GM12878 (cell line): ENCODE data around the gene SLC7A10. TPM values are rescaled to one million over a fixed set of nuclear protein-coding genes. Genes with fewer than 3 reads are reported as not detected.

Experiments
- ATAC-seq: fragments of 200-7000 bp; cut with Tn5 transposase; 3 replicates; pipeline ENCODE4 v1.9.1; 2020; ENCODE audit warnings: mild to moderate bottlenecking, moderate library complexity
- BruUV-seq: library from RNA; stranded (reverse); fragments of 400-500 nt; replicated peaks from 2 replicates; lab custom pipeline; 2021; lab: Mats Ljungman, UMichigan
- CTCF ChIA-PET: fragments of 300-600 bp; sonication (Branson Sonifier 250); formaldehyde crosslinking; extraction: SDS; loops from one replicate; lab custom pipeline; 2021; ENCODE audit warnings: inconsistent platforms; lab: Yijun Ruan, JAX
- POLR2A ChIA-PET: fragments of 350-600 bp; formaldehyde crosslinking; extraction: SDS; loops from one replicate; lab custom pipeline; 2021; ENCODE audit warnings: inconsistent platforms; lab: Charles Lee
- RAD21 ChIA-PET: fragments of 300-600 bp; sonication (Branson Sonifier 250); formaldehyde crosslinking; loops from one replicate; lab custom pipeline; 2023; ENCODE audit warnings: antibody characterized with exemption; ENCODE audit not compliant: unreplicated experiment; lab: Charles Lee
- SMC1A ChIA-PET: fragments of 300-600 bp; sonication (Branson Sonifier 250); formaldehyde crosslinking; loops from one replicate; lab custom pipeline; 2023; ENCODE audit not compliant: unreplicated experiment, uncharacterized antibody; lab: Charles Lee
- DNase-seq: peaks from one replicate; pipeline ENCODE4 v3.0.0-alpha.2; 2011; ENCODE audit warnings: low read depth, low spot score
- FAIRE-seq: peaks from 3 replicates; lab custom pipeline; 2011; peaks lifted over from hg19 to GRCh38; lab: Jason Lieb, UNC
- H2AFZ ChIP-seq: 2 replicates; pipeline ENCODE4 v1.6.0; 2011; ENCODE audit warnings: low read depth, low read length, control low read depth; ENCODE audit not compliant: control insufficient read depth
- H3K27ac ChIP-seq: 2 replicates; pipeline ENCODE4 v1.5.1; 2011; ENCODE audit warnings: control low read depth; ENCODE audit not compliant: control insufficient read depth, insufficient read depth
- H3K27me3 ChIP-seq, 2 experiments: replicated peaks in 1 of 2; 2 replicates each; pipeline versions ENCODE4 v1.6.0 to v1.6.1; 2011; ENCODE audit warnings: low read length in 1 of 2; ENCODE audit not compliant: control insufficient read depth in 2 of 2, insufficient read depth in 2 of 2
- H3K36me3 ChIP-seq, 2 experiments: 2 replicates each; pipeline ENCODE4 v1.5.1; 2011; ENCODE audit warnings: low read length in 1 of 2; ENCODE audit not compliant: control insufficient read depth in 2 of 2, insufficient read depth in 2 of 2
- H3K4me1 ChIP-seq: 2 replicates; pipeline ENCODE4 v1.6.1; 2011; ENCODE audit warnings: mild to moderate bottlenecking, low read length, moderate library complexity, mixed read lengths; ENCODE audit not compliant: control insufficient read depth, insufficient read depth
- H3K4me2 ChIP-seq: 2 replicates; pipeline ENCODE4 v1.6.0; 2011; ENCODE audit warnings: control low read depth; ENCODE audit not compliant: control insufficient read depth, insufficient read depth
- H3K4me3 ChIP-seq: fragments of 200-600 bp; sonication (generic); 2 replicates; pipeline ENCODE4 v1.5.1; 2016
- H3K79me2 ChIP-seq: 2 replicates; pipeline ENCODE4 v1.6.0; 2011; ENCODE audit warnings: low read length; ENCODE audit not compliant: control insufficient read depth, insufficient read depth
- H3K9ac ChIP-seq: 2 replicates; pipeline ENCODE4 v1.8.0; 2011; ENCODE audit warnings: low read length, control low read depth, mixed read lengths; ENCODE audit not compliant: control insufficient read depth, insufficient read depth
- H3K9me3 ChIP-seq: replicated peaks from 3 replicates; pipeline ENCODE4 v1.5.1; 2011; ENCODE audit warnings: mild to moderate bottlenecking, low read length; ENCODE audit not compliant: control insufficient read depth, insufficient read depth
- H4K20me1 ChIP-seq: 2 replicates; pipeline ENCODE4 v1.6.0; 2011; ENCODE audit not compliant: control insufficient read depth, insufficient read depth
- ASH2L ChIP-seq: fragments of 300-600, 200-600 bp; sonication (generic); IDR thresholded peaks from 2 replicates; pipeline ENCODE4 v1.6.1; 2017; ENCODE audit warnings: low read depth, mild to moderate bottlenecking, borderline replicate concordance
- BHLHE40 ChIP-seq, 2 experiments: fragments of 450-650 bp in 1 of 2; IDR thresholded peaks; 2 replicates each; pipeline ENCODE4 v1.6.1; 2011 to 2017; ENCODE audit warnings: low read depth in 2 of 2, borderline replicate concordance in 1 of 2, improper control_type of control experiment in 1 of 2, low read length in 1 of 2, mild to moderate bottlenecking in 1 of 2
- CBX3 ChIP-seq: fragments of 200-600 bp; sonication (generic); IDR thresholded peaks from 2 replicates; pipeline ENCODE4 v1.6.1; 2016; ENCODE audit warnings: low read depth, borderline replicate concordance
- CHD2 ChIP-seq: IDR thresholded peaks from 2 replicates; pipeline ENCODE4 v1.6.1; 2011; ENCODE audit warnings: low read depth, low read length, improper control_type of control experiment, borderline replicate concordance
- HDGF ChIP-seq: fragments of 450-650 bp; IDR thresholded peaks from 2 replicates; pipeline ENCODE4 v1.6.1; 2016; ENCODE audit warnings: antibody characterized with exemption
- MYB ChIP-seq: fragments of 150-350 bp; IDR thresholded peaks from 2 replicates; pipeline ENCODE4 v1.6.1; 2014; ENCODE audit warnings: mild to moderate bottlenecking, low read depth, low read length, borderline replicate concordance
- NBN ChIP-seq: fragments of 450-650 bp; IDR thresholded peaks from 2 replicates; pipeline ENCODE4 v1.6.1; 2016
- NFIC ChIP-seq: IDR thresholded peaks from 2 replicates; pipeline ENCODE4 v1.6.1; 2012; ENCODE audit warnings: low read depth, mild to moderate bottlenecking, inconsistent platforms, low read length, moderate library complexity
- NFYA ChIP-seq: IDR thresholded peaks from 2 replicates; pipeline ENCODE4 v1.6.1; 2011; ENCODE audit warnings: low read depth, mild to moderate bottlenecking, low read length, improper control_type of control experiment, borderline replicate concordance
- NR2C1 ChIP-seq: fragments of 450-650 bp; IDR thresholded peaks from 2 replicates; pipeline ENCODE4 v1.6.1; 2017; ENCODE audit warnings: antibody characterized with exemption, mild to moderate bottlenecking, moderate library complexity
- NR2C2 ChIP-seq: IDR thresholded peaks from 2 replicates; pipeline ENCODE4 v1.6.1; 2011; ENCODE audit warnings: borderline replicate concordance, low read depth; ENCODE audit not compliant: control insufficient read depth, insufficient read length
- PAX8 ChIP-seq: fragments of 450-650 bp; IDR thresholded peaks from 2 replicates; pipeline ENCODE4 v1.6.1; 2017; ENCODE audit warnings: mild to moderate bottlenecking, moderate library complexity
- YY1 ChIP-seq: IDR thresholded peaks from 2 replicates; pipeline ENCODE4 v1.6.1; 2011; ENCODE audit warnings: low read depth, mild to moderate bottlenecking, low read length
- ZNF274 ChIP-seq: IDR thresholded peaks from one replicate; pipeline ENCODE4 v1.8.0; 2011; ENCODE audit not compliant: insufficient read length, insufficient read depth
- WGBS: methylation state at CpG from one replicate; pipeline ENCODE4 v1.1.6; 2016; ENCODE audit warnings: low lambda C conversion rate; ENCODE audit not compliant: insufficient replicate concordance, insufficient coverage; ENCODE audit errors: missing lambda C conversion rate; 5-methylcytosine and 5-hydroxymethylcytosine counted together
- in situ Hi-C: fragments of 300-500 bp; cut with MboI; formaldehyde crosslinking; loops from 9 replicates; pipeline ENCODE4 v1.14.3; 2018; ENCODE audit warnings: mixed read lengths
- intact Hi-C: fragments of 100-400 bp; cut with micrococcal nuclease; formaldehyde crosslinking; loops from one replicate; pipeline ENCODE4 v1.14.2; 2022; ENCODE audit not compliant: unreplicated experiment
- polyA plus RNA-seq, 11 experiments: library from polyadenylated mRNA; depleted of rRNA in 4 of 11; unstranded in 6 of 11; stranded (reverse) in 5 of 11; fragments of >200 nt; fragmentation: Nextera tagmentation in 4 of 11; fragmentation: Illumina TruSeq in 1 of 11; extraction: Ambion mirVana in 4 of 11; extraction: Trizol in 1 of 11; gene quantifications; 1 replicate in 1 of 11; 2 replicates in 10 of 11; pipeline versions ENCODE4 v1.2.1 to v1.2.3, GENCODE V29; 2011 to 2016; ENCODE audit warnings: inconsistent platforms in 2 of 11, missing spikeins in 2 of 11, low read depth in 1 of 11
- total RNA-seq, 4 experiments: library from RNA; depleted of rRNA in 3 of 4; stranded (reverse); fragments of >200 nt in 3 of 4; fragmentation: Illumina TruSeq in 1 of 4; extraction: Trizol in 1 of 4; gene quantifications; 2 replicates each; pipeline versions ENCODE4 v1.2.1 to v1.2.3, GENCODE V29; 2013 to 2021
- TF ChIP-seq, protein P1 (sequence below): fragments of 450-650 bp; IDR thresholded peaks from 2 replicates; pipeline ENCODE4 v1.6.1; 2017; ENCODE audit warnings: mild to moderate bottlenecking, moderate library complexity
- TF ChIP-seq, protein P2 (sequence below): fragments of 450-650 bp; formaldehyde crosslinking; IDR thresholded peaks from 2 replicates; pipeline ENCODE4 v1.4.0; 2020; ENCODE audit warnings: mild to moderate bottlenecking, moderate library complexity

The SLC7A10 gene
- total and polyA plus RNA-seq, 10 of the 15 experiments (the other 5 are each of a cell fraction or from before 2014, with no cell fraction given): not detected

DNA sequence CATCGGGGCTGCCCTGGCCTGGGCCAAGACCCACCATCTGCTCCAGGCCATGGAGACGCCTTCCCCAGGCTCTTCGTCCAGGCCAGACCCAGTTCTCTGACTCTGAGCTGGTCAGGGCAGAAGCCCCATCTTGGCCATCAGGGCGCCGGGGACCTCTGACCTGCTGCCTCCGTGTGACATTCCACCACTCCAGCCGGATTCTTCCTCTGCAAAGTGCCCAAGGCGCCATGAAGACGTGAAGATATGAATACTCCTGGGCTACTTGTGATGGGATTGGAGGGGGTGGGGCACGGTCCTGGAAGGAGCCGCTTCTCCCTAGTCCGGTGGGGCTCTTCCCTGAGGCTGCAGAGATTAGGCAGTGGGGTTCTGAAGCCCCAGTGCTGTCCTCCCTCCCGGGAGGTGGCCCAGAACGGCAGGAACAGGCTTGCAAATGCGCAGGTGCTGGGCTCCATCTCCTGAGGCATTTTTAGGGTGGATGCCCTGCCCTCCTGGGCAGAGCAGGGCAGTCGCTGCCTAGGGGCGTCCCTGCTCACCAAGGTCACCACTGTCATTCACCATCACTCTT, 26.0 kb upstream of the SLC7A10 start (continued):
- TF ChIP-seq, protein P1, sequence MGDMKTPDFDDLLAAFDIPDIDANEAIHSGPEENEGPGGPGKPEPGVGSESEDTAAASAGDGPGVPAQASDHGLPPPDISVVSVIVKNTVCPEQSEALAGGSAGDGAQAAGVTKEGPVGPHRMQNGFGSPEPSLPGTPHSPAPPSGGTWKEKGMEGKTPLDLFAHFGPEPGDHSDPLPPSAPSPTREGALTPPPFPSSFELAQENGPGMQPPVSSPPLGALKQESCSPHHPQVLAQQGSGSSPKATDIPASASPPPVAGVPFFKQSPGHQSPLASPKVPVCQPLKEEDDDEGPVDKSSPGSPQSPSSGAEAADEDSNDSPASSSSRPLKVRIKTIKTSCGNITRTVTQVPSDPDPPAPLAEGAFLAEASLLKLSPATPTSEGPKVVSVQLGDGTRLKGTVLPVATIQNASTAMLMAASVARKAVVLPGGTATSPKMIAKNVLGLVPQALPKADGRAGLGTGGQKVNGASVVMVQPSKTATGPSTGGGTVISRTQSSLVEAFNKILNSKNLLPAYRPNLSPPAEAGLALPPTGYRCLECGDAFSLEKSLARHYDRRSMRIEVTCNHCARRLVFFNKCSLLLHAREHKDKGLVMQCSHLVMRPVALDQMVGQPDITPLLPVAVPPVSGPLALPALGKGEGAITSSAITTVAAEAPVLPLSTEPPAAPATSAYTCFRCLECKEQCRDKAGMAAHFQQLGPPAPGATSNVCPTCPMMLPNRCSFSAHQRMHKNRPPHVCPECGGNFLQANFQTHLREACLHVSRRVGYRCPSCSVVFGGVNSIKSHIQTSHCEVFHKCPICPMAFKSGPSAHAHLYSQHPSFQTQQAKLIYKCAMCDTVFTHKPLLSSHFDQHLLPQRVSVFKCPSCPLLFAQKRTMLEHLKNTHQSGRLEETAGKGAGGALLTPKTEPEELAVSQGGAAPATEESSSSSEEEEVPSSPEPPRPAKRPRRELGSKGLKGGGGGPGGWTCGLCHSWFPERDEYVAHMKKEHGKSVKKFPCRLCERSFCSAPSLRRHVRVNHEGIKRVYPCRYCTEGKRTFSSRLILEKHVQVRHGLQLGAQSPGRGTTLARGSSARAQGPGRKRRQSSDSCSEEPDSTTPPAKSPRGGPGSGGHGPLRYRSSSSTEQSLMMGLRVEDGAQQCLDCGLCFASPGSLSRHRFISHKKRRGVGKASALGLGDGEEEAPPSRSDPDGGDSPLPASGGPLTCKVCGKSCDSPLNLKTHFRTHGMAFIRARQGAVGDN: no peak
- TF ChIP-seq, protein P2, sequence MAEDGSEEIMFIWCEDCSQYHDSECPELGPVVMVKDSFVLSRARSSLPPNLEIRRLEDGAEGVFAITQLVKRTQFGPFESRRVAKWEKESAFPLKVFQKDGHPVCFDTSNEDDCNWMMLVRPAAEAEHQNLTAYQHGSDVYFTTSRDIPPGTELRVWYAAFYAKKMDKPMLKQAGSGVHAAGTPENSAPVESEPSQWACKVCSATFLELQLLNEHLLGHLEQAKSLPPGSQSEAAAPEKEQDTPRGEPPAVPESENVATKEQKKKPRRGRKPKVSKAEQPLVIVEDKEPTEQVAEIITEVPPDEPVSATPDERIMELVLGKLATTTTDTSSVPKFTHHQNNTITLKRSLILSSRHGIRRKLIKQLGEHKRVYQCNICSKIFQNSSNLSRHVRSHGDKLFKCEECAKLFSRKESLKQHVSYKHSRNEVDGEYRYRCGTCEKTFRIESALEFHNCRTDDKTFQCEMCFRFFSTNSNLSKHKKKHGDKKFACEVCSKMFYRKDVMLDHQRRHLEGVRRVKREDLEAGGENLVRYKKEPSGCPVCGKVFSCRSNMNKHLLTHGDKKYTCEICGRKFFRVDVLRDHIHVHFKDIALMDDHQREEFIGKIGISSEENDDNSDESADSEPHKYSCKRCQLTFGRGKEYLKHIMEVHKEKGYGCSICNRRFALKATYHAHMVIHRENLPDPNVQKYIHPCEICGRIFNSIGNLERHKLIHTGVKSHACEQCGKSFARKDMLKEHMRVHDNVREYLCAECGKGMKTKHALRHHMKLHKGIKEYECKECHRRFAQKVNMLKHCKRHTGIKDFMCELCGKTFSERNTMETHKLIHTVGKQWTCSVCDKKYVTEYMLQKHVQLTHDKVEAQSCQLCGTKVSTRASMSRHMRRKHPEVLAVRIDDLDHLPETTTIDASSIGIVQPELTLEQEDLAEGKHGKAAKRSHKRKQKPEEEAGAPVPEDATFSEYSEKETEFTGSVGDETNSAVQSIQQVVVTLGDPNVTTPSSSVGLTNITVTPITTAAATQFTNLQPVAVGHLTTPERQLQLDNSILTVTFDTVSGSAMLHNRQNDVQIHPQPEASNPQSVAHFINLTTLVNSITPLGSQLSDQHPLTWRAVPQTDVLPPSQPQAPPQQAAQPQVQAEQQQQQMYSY (CRISPR knock-in tag): no peak

DNA sequence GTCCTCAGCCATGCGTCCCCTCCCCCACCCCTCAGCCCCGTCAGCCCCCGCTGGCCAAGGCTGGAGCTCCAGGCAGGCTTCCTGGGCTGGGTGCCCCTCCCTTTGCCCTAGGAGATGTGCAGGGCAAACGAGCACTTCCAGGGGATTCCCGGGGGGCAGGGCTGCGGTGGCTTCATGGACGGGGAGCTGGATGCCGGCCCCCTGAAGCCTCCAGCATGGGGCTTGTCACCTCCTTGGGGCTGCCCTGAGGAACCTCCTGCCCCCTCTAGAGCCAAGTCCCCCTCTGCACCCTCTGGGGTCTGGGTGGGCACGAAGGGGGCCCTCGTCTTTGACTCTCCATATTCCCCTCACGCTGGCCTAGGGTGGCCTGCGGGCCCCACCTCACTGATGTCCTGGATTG, 25.4 kb upstream of the SLC7A10 start:
- intact Hi-C loops (no loop called here), in situ Hi-C loops (no loop called here)
- Histone ChIP-seq H3K4me2 (no peak overlapping the region), H3K27ac (no peak overlapping the region), H3K4me3 (no peak overlapping the region), H3K27me3 (no peaks in the 10 kb centered on the region), H3K79me2 (no peaks in the 10 kb centered on the region), H3K9me3 (no peaks in the 10 kb centered on the region; the same call in 2 of the 3 replicates), H2AFZ (no peak overlapping the region), H4K20me1 (no peaks in the 10 kb centered on the region), H3K9ac (no peak overlapping the region), H3K36me3 (no peaks in the 10 kb centered on the region), H3K4me1 (no peaks in the 10 kb centered on the region)
- RAD21 ChIA-PET: no interaction called here
- BruUV-seq: no TSS peak
- no peak for FAIRE-seq
- CTCF ChIA-PET: no interaction called here
- 79% methylated on average over 9 of the region's 12 CpGs for WGBS
- DNase-seq: no peak
- no peak for ATAC-seq
- SMC1A ChIA-PET: no interaction called here
- POLR2A ChIA-PET: no interaction called here
- TF ChIP-seq NR2C2: no peak
- no peak for TF ChIP-seq CBX3
- TF ChIP-seq NBN: no peak
- TF ChIP-seq ASH2L: no peak
- no peak for TF ChIP-seq NFIC
- no peak for TF ChIP-seq NFYA
- no peak for TF ChIP-seq MYB
- no peak for TF ChIP-seq CHD2
- no peak for TF ChIP-seq PAX8
- TF ChIP-seq ZNF274: no peak
- no peak for TF ChIP-seq YY1
- no peak for TF ChIP-seq BHLHE40 (IDR thresholded peaks at IDR 0.05; ENCODE audit: borderline replicate concordance in 1 of 2, low read depth in 2 of 2, low read length in 1 of 2)
- no peak for TF ChIP-seq HDGF
- TF ChIP-seq NR2C1: no peak
